ENCODE measurements around the gene RALGAPA2.

GRCh38 chr20:20386192-20386591, 326.3 kb downstream of the RALGAPA2 start:
- TF ChIP-seq CTCF (IDR thresholded peaks at IDR 0.05; ENCODE audit: insufficient read depth, low read length) (no peak), POLR2AphosphoS5 (IDR thresholded peaks at IDR 0.05; ENCODE audit: low read depth) (no peak; the same call in 1 of the 2 replicates), REST (IDR thresholded peaks at IDR 0.05; ENCODE audit: insufficient replicate concordance, low read depth) (no peak), GABPA (IDR thresholded peaks at IDR 0.05; ENCODE audit: low read depth) (no peak), SPI1 (IDR thresholded peaks at IDR 0.05; ENCODE audit: borderline replicate concordance, low read depth) (no peak)

Data from HL-60 (cell line).